Fibroblast of lung (primary cell): ENCODE results near the gene STMN3. TPM values are rescaled to one million over a fixed set of nuclear protein-coding genes. Genes with fewer than 3 reads are reported as not detected.

ENCODE experiments used
- DNase-seq, 2 donors: peaks; one replicate each; pipeline versions ENCODE4 v3.0.0 to v3.0.0-alpha.2; 2010; ENCODE audit warnings: low read depth in 2 of 2
- H2AFZ ChIP-seq: 2 replicates; pipeline ENCODE4 v1.5.1; 2012; ENCODE audit warnings: low read length, control low read depth, inconsistent platforms
- H3K27ac ChIP-seq: 2 replicates; pipeline ENCODE4 v1.5.1; 2011; ENCODE audit warnings: low read length, control low read depth; ENCODE audit not compliant: insufficient read depth
- H3K27me3 ChIP-seq: 2 replicates; pipeline ENCODE4 v1.5.1; 2011; ENCODE audit warnings: mild to moderate bottlenecking, low read length; ENCODE audit not compliant: control insufficient read depth, insufficient read depth
- H3K36me3 ChIP-seq: 2 replicates; pipeline ENCODE4 v1.5.1; 2011; ENCODE audit warnings: low read length; ENCODE audit not compliant: control insufficient read depth, insufficient read depth
- H3K4me1 ChIP-seq: 2 replicates; pipeline ENCODE4 v1.5.1; 2011; ENCODE audit warnings: low read length; ENCODE audit not compliant: control insufficient read depth, insufficient read depth; ENCODE audit errors: extremely low read depth
- H3K4me2 ChIP-seq: 2 replicates; pipeline ENCODE4 v1.5.1; 2011; ENCODE audit warnings: low read length, control low read depth; ENCODE audit not compliant: insufficient read depth; ENCODE audit errors: extremely low read depth
- H3K4me3 ChIP-seq, 4 experiments: fragments of 200-600 bp in 1 of 4; sonication (generic) in 1 of 4; replicated peaks in 1 of 4; 2 replicates each; pipeline ENCODE4 v1.5.1; 2011 to 2016; ENCODE audit warnings: low read length in 4 of 4, low read depth in 3 of 4, mild to moderate bottlenecking in 3 of 4, control low read depth in 2 of 4, inconsistent platforms in 1 of 4, mixed read lengths in 1 of 4; ENCODE audit not compliant: insufficient read depth in 1 of 4; ENCODE audit errors: control extremely low read depth in 1 of 4
- H3K79me2 ChIP-seq: 2 replicates; pipeline ENCODE4 v1.5.1; 2012; ENCODE audit warnings: mild to moderate bottlenecking, low read length, inconsistent platforms; ENCODE audit not compliant: control insufficient read depth, insufficient read depth
- H3K9ac ChIP-seq: 2 replicates; pipeline ENCODE4 v1.5.1; 2011; ENCODE audit warnings: mild to moderate bottlenecking, low read length, control low read depth; ENCODE audit not compliant: insufficient read depth
- H3K9me3 ChIP-seq: 2 replicates; pipeline ENCODE4 v1.5.1; 2012; ENCODE audit warnings: low read depth, low read length; ENCODE audit not compliant: control insufficient read depth, insufficient read depth
- H4K20me1 ChIP-seq: 2 replicates; pipeline ENCODE4 v1.5.1; 2011; ENCODE audit warnings: low read length; ENCODE audit not compliant: control insufficient read depth, insufficient read depth; ENCODE audit errors: extremely low read depth
- CTCF ChIP-seq, 2 donors: IDR thresholded peaks in 1 of 2; conservative IDR thresholded peaks in 1 of 2; 1 replicate in 1 of 2; 2 replicates in 1 of 2; pipeline ENCODE4 v1.5.1; 2011 to 2012; ENCODE audit warnings: low read length in 2 of 2, control low read depth in 1 of 2, inconsistent platforms in 1 of 2, low read depth in 1 of 2, mild to moderate bottlenecking in 1 of 2
- EZH2 ChIP-seq: IDR thresholded peaks from 2 replicates; pipeline ENCODE4 v1.5.1; 2012; ENCODE audit warnings: low read length, control low read depth, mild to moderate bottlenecking; ENCODE audit errors: missing control alignments
- polyA plus RNA-seq, 2 donors: library from polyadenylated mRNA; depleted of rRNA in 1 of 2; stranded (reverse) in 1 of 2; unstranded in 1 of 2; fragments of >200 nt; gene quantifications; 2 replicates each; pipeline ENCODE4 v1.2.1, GENCODE V29; 2011 to 2012; ENCODE audit warnings: missing spikeins in 1 of 2
- total RNA-seq: library from RNA; depleted of rRNA; stranded (reverse); fragments of >200 nt; gene quantifications from 2 replicates; pipeline ENCODE4 v1.2.1, GENCODE V29; 2014

The STMN3 gene
- total and polyA plus RNA-seq, 2 donors (not counting 1 experiment from before 2014, with no cell fraction given), result 3.7 to 34.3 TPM

GRCh38 chr20:63662813-63663189 lies 9.6 kb upstream of the STMN3 start:
- H2AFZ ChIP-seq, result no peak overlapping the region
- TF ChIP-seq EZH2 (no peak), CTCF (conservative IDR thresholded peaks at IDR 0.05 in 1 of 2, IDR thresholded peaks at IDR 0.05 in 1 of 2; ENCODE audit: low read depth in 1 of 2, low read length in 2 of 2) (no peak)
- H3K79me2 ChIP-seq, result peaks cover 34% of the 10 kb centered on the region
- no peak overlapping the region for H3K9ac ChIP-seq
- no peaks in the 10 kb centered on the region for H3K27me3 ChIP-seq
- H3K4me2 ChIP-seq, result no peak overlapping the region
- H3K4me3 ChIP-seq, result no peak overlapping the region
- H3K36me3 ChIP-seq, result peaks cover 27% of the 10 kb centered on the region
- H3K9me3 ChIP-seq, result no peaks in the 10 kb centered on the region
- peaks cover 7% of the 10 kb centered on the region for H3K4me1 ChIP-seq
- H3K27ac ChIP-seq, result no peak overlapping the region
- no peaks in the 10 kb centered on the region for H4K20me1 ChIP-seq
- DNase-seq, result no peak

- Histone ChIP-seq H3K4me2 (no peak overlapping the region), H4K20me1 (no peaks in the 10 kb centered on the region), H3K79me2 (peaks cover 34% of the 10 kb centered on the region), H3K36me3 (peaks cover 23% of the 10 kb centered on the region), H3K27me3 (no peaks in the 10 kb centered on the region), H2AFZ (no peak overlapping the region), H3K4me3 (no peak overlapping the region), H3K9ac (no peak overlapping the region), H3K27ac (no peak overlapping the region), H3K4me1 (peaks cover 7% of the 10 kb centered on the region), H3K9me3 (no peaks in the 10 kb centered on the region)
- no peak for DNase-seq
- no peak for TF ChIP-seq EZH2
- no peak for TF ChIP-seq CTCF (conservative IDR thresholded peaks at IDR 0.05 in 1 of 2, IDR thresholded peaks at IDR 0.05 in 1 of 2; ENCODE audit: low read depth in 1 of 2, low read length in 2 of 2)
Observed at GRCh38 chr20:63661959-63662812, 9.0 kb upstream of the STMN3 start.

GRCh38 chr20:63661108-63661507 lies 7.9 kb upstream of the STMN3 start:
- H3K4me1 ChIP-seq, result peaks cover 7% of the 10 kb centered on the region
- H3K9me3 ChIP-seq, result no peaks in the 10 kb centered on the region
- H3K4me2 ChIP-seq, result no peak overlapping the region
- no peak overlapping the region for H2AFZ ChIP-seq
- H3K36me3 ChIP-seq, result peaks cover 21% of the 10 kb centered on the region
- H3K27me3 ChIP-seq, result no peaks in the 10 kb centered on the region
- TF ChIP-seq CTCF (conservative IDR thresholded peaks at IDR 0.05 in 1 of 2, IDR thresholded peaks at IDR 0.05 in 1 of 2; ENCODE audit: low read depth in 1 of 2, low read length in 2 of 2) (no peak), EZH2 (no peak)
- H4K20me1 ChIP-seq, result no peaks in the 10 kb centered on the region
- H3K27ac ChIP-seq, result no peak overlapping the region
- no peak overlapping the region for H3K4me3 ChIP-seq
- DNase-seq, result no peak
- H3K9ac ChIP-seq, result no peak overlapping the region
- H3K79me2 ChIP-seq, result peaks cover 34% of the 10 kb centered on the region
